GM12878 (cell line): Measurements from ENCODE around the gene PGAP3.

Experiments
- BCL11A ChIP-seq: IDR thresholded peaks from 2 replicates; pipeline ENCODE4 v1.6.1; 2011; ENCODE audit warnings: low read depth, low read length
- CBX3 ChIP-seq: fragments of 200-600 bp; sonication (generic); IDR thresholded peaks from 2 replicates; pipeline ENCODE4 v1.6.1; 2016; ENCODE audit warnings: low read depth, borderline replicate concordance
- EZH2 ChIP-seq: IDR thresholded peaks from 2 replicates; pipeline ENCODE4 v1.6.1; 2012; ENCODE audit warnings: low read depth, mild to moderate bottlenecking, control low read depth, inconsistent platforms, low read length, borderline replicate concordance; ENCODE audit not compliant: control insufficient read depth
- HCFC1 ChIP-seq: fragments of 150-350 bp; IDR thresholded peaks from 2 replicates; pipeline ENCODE4 v1.6.1; 2014; ENCODE audit warnings: low read length
- SRF ChIP-seq, 2 experiments: IDR thresholded peaks; 2 replicates each; pipeline ENCODE4 v1.6.1; 2011; ENCODE audit warnings: low read depth in 2 of 2, low read length in 2 of 2, mild to moderate bottlenecking in 1 of 2, moderate library complexity in 1 of 2
- ZNF274 ChIP-seq: IDR thresholded peaks from one replicate; pipeline ENCODE4 v1.8.0; 2011; ENCODE audit not compliant: insufficient read length, insufficient read depth
- TF ChIP-seq, protein P1 (sequence below), 3 experiments: IDR thresholded peaks in 2 of 3; conservative IDR thresholded peaks in 1 of 3; 2 replicates each; pipeline ENCODE4 v1.5.1; 2011; ENCODE audit warnings: low read depth in 3 of 3, low read length in 3 of 3, mild to moderate bottlenecking in 3 of 3, control low read depth in 2 of 3, moderate library complexity in 2 of 3, inconsistent platforms in 1 of 3, mixed read lengths in 1 of 3; ENCODE audit not compliant: control insufficient read depth in 2 of 3, insufficient read depth in 1 of 3; ENCODE audit errors: extremely low read depth in 1 of 3
- TF ChIP-seq, protein P2 (sequence below): IDR thresholded peaks from 2 replicates; pipeline ENCODE4 v1.6.1; 2012; ENCODE audit warnings: mild to moderate bottlenecking, low read depth, low read length

DNA sequence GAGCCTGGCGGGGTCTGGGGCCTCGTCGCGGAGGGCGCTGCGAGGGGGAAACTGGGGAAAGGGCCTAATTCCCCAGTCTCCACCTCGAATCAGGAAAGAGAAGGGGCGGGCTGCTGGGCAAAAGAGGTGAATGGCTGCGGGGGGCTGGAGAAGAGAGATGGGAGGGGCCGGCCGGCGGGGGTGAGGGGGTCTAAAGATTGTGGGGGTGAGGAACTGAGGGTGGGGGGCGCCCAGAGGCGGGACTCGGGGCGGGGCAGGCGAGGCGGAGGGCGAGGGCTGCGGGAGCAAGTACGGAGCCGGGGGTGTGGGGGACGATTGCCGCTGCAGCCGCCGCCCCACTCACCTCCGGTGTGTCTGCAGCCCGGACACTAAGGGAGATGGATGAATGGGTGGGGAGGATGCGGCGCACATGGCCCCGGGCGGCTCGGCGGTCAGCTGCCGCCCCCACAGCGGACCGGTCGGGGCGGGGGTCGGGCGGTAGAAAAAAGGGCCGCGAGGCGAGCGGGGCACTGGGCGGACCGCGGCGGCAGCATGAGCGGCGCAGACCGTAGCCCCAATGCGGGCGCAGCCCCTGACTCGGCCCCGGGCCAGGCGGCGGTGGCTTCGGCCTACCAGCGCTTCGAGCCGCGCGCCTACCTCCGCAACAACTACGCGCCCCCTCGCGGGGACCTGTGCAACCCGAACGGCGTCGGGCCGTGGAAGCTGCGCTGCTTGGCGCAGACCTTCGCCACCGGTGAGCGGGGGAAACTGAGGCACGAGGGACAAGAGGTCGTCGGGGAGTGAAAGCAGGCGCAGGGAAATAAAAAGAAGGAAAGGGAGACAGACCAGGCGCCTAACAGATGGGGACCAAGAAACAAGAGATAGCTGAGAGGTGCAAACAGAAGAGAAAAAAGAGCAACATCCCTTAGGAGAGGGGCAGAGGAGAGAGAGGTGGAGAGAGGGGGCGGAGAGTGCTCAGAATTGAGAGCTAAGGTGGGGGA is 19.6 kb downstream of the PGAP3 start, which contains the start of gene PNMT:
- TF ChIP-seq CBX3 = no peak
- no peak for TF ChIP-seq EZH2
- no peak for TF ChIP-seq HCFC1
- TF ChIP-seq, protein P1, sequence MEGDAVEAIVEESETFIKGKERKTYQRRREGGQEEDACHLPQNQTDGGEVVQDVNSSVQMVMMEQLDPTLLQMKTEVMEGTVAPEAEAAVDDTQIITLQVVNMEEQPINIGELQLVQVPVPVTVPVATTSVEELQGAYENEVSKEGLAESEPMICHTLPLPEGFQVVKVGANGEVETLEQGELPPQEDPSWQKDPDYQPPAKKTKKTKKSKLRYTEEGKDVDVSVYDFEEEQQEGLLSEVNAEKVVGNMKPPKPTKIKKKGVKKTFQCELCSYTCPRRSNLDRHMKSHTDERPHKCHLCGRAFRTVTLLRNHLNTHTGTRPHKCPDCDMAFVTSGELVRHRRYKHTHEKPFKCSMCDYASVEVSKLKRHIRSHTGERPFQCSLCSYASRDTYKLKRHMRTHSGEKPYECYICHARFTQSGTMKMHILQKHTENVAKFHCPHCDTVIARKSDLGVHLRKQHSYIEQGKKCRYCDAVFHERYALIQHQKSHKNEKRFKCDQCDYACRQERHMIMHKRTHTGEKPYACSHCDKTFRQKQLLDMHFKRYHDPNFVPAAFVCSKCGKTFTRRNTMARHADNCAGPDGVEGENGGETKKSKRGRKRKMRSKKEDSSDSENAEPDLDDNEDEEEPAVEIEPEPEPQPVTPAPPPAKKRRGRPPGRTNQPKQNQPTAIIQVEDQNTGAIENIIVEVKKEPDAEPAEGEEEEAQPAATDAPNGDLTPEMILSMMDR (IDR thresholded peaks at IDR 0.05 in 2 of 3, conservative IDR thresholded peaks at IDR 0.05 in 1 of 3; ENCODE audit: control insufficient read depth in 2 of 3, extremely low read depth in 1 of 3, insufficient read depth in 1 of 3, low read depth in 3 of 3, low read length in 3 of 3) = peak; percentile 57 to 73 (median 62)
- TF ChIP-seq, protein P2, sequence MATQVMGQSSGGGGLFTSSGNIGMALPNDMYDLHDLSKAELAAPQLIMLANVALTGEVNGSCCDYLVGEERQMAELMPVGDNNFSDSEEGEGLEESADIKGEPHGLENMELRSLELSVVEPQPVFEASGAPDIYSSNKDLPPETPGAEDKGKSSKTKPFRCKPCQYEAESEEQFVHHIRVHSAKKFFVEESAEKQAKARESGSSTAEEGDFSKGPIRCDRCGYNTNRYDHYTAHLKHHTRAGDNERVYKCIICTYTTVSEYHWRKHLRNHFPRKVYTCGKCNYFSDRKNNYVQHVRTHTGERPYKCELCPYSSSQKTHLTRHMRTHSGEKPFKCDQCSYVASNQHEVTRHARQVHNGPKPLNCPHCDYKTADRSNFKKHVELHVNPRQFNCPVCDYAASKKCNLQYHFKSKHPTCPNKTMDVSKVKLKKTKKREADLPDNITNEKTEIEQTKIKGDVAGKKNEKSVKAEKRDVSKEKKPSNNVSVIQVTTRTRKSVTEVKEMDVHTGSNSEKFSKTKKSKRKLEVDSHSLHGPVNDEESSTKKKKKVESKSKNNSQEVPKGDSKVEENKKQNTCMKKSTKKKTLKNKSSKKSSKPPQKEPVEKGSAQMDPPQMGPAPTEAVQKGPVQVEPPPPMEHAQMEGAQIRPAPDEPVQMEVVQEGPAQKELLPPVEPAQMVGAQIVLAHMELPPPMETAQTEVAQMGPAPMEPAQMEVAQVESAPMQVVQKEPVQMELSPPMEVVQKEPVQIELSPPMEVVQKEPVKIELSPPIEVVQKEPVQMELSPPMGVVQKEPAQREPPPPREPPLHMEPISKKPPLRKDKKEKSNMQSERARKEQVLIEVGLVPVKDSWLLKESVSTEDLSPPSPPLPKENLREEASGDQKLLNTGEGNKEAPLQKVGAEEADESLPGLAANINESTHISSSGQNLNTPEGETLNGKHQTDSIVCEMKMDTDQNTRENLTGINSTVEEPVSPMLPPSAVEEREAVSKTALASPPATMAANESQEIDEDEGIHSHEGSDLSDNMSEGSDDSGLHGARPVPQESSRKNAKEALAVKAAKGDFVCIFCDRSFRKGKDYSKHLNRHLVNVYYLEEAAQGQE = no peak
- no peak for TF ChIP-seq ZNF274
- no peak for TF ChIP-seq BCL11A
- TF ChIP-seq SRF (IDR thresholded peaks at IDR 0.05; ENCODE audit: low read depth in 2 of 2, low read length in 2 of 2) = no peak
